GM18499 (cell line): ENCODE results near the gene SLC8B1.

Experiments used
- ATAC-seq: cut with Tn5 transposase; IDR thresholded peaks from one replicate; pipeline ENCODE4 v1.9.1; 2021; ENCODE audit warnings: moderate number of reproducible peaks; ENCODE audit not compliant: insufficient read depth, unreplicated experiment

The SLC8B1 gene

DNA sequence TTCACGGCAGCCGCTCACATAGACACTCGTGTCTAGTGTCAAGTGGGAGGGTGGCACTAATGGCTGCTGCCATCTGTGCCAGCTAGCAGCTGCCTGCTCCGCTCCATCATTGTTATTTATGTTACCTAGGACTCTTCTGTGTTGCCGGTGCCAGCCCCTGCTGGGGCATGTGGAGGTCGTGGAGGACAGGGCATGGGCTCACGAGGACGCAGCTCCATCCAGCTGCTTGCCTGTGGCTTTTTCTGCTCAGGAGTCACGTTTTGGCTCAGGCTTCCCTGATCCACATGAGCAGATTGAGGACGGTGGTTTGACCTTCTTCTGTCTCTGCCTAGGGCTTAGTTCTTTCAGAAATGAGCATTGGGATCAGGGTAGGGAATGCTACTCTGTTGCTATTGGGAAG, 82.4 kb downstream of the SLC8B1 start:
- ATAC-seq: no peak

DNA sequence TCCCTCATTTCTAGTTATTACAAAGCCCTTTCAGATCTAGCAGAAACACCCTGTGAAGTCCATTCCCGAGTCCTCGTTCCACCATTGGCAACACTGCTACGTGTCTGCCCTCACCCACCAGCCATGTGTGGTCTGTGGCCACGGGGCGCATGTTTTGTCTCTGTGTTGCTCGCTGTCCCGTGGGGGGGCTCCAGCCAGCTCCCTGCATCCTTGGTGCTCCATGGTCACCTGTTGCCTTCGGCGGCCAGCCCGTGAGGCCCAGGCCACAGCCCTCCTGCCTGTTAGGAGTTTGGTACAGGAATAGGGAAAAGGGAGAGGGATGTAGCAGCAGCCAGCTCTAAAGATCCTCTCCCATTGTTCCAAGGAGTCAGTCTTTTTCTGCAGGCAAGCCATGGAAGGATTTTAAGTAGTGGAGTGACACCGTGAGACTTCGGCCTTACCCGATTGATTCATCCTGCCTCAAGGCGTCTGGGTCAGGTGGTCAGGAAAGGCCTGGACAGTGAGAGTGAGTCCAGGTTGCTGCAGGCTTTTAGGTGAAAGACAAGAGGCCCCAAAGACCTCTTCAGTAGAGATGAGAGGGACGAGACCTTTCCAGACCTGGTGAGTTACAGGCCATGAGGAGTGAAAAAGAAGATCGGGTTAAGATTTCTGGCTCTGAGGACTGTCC, 83.4 kb downstream of the SLC8B1 start:
- no peak for ATAC-seq

DNA sequence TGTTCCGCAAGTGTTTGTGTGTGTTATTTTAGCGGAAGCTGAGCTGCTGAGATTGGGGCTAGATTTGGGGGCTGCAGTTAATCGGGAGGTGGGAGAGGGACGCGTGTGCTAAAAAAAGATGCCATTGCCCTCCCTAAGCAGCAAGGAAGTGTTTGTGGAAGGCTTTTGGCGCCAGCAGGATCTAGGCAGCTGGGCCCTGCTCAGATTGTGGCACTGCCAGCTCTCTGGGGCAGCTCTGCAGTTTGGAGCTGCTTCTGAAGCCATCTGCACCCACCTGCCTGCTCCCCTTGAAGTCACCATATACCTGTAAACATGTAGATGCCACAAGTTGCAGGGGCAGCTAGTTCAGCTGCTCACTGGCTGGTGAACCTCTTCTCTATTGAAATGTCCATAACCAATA, 84.9 kb downstream of the SLC8B1 start:
- ATAC-seq: no peak

DNA sequence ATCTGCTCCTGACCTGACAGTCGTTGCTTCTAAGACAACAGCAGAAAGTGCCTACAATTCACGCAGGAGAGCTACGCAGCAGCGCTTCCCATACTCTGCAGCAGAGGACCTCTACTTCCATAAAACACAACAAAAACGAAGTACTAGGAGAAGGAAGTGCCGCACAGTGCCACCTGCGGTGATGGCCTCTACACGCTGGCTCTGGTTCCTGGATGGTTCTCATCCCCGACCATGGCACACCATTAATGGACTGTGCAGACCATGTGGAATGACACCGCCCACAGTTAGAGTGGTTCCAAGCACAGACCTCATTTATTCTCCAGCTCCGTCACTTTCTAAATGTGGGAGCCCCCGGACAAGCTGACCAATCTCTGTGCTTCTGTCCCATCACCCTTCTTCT, 85.4 kb downstream of the SLC8B1 start:
- no peak for ATAC-seq

DNA sequence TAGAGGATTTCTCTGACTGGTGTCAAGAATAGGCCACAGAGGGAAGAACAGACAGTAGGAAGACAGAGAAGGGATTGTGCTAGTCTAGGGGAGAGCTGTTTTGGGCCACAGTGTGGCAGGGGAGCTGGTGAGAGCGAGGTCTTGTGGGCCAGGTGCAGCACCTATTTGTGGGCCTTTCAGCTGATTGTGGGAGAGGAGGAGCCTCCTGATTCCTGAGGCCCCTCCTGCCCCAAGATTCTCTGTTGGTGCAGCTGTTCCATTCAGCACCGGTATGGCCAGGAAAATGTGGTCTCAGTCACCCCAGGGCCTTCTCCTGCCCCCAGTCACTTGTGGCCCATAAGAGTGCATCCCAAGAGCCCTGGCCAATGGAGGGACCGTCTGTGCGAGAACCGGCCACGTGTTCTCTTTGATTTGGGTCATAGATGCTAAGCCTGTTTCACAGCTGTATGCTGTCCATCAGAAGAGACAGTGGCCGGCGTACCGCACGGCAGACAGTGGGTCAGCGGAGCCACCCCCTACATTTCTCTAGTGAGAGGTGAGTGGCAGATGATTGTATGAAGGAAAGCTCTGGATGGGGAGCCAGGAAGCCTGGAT, 86.0 kb downstream of the SLC8B1 start:
- no peak for ATAC-seq
